GM21528 (cell line): ENCODE results near the gene TMEM175.
"Not testable (repeated sequence)": the region's sequence is repeated elsewhere in the genome, so short reads cannot be mapped to it uniquely, and the experiment has no call there.

Experiments
- ATAC-seq: cut with Tn5 transposase; IDR thresholded peaks from one replicate; pipeline ENCODE4 v1.9.1; 2021; ENCODE audit warnings: mild to moderate bottlenecking, moderate library complexity; ENCODE audit not compliant: unreplicated experiment, low FRiP score

The TMEM175 gene

DNA sequence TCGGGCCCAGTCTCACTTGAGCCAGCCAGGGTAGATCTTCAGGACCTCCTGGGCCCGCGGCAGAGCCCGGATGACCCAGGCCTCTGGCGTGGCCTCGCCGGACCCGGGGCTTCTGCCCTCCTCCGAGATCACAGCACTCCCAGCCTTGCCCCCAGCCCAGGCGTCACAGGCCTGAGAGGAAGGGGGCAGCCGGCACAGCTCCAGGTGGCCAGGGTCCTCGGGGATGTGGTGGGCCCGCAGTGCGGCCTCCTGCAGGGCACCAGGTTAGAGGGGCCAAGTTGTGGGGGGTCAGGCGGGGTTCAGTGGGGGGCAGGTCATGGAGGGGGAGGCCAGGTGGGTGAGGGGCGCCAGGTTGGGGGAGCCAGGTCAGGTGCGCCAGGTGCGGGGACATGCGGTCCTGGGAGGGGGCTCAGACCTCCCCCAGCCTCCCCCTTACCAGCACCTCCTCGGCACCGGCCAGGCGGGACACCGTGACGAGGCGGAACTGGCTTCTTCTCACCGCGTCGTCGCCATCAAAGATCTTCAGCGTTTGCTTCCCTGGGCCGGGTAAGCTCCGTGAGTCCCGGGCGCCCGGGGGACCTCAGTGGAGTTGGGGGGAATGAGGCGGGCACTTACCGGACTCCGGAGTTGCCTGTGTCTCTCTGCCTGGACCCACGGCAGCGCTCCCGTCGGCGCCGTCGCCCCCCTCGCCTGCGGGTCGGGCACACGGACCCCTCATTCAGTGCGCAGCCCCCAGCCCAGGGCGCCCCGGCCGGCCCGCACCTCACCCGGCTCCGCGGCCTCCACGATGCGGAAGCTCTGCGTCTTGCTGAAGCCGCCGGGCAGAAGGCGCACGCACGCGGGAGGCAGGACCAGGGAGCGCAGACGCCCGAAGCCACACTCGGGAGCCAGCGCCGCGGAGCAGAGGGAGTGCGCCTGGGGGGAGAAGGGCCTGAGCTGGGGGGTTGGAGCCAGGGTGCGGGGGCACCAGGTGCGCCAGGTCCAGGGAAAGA is 35.1 kb downstream of the TMEM175 start:
- no peak for ATAC-seq

GRCh38 chr4:968221-968620 is 36.0 kb downstream of the TMEM175 start:
- no peak for ATAC-seq

GRCh38 chr4:968621-969394 is 36.5 kb downstream of the TMEM175 start:
- no peak for ATAC-seq

GRCh38 chr4:970046-970745 is 37.9 kb downstream of the TMEM175 start:
- ATAC-seq = no peak

- no peak for ATAC-seq
Observed at GRCh38 chr4:970854-971520, 38.7 kb downstream of the TMEM175 start.

DNA sequence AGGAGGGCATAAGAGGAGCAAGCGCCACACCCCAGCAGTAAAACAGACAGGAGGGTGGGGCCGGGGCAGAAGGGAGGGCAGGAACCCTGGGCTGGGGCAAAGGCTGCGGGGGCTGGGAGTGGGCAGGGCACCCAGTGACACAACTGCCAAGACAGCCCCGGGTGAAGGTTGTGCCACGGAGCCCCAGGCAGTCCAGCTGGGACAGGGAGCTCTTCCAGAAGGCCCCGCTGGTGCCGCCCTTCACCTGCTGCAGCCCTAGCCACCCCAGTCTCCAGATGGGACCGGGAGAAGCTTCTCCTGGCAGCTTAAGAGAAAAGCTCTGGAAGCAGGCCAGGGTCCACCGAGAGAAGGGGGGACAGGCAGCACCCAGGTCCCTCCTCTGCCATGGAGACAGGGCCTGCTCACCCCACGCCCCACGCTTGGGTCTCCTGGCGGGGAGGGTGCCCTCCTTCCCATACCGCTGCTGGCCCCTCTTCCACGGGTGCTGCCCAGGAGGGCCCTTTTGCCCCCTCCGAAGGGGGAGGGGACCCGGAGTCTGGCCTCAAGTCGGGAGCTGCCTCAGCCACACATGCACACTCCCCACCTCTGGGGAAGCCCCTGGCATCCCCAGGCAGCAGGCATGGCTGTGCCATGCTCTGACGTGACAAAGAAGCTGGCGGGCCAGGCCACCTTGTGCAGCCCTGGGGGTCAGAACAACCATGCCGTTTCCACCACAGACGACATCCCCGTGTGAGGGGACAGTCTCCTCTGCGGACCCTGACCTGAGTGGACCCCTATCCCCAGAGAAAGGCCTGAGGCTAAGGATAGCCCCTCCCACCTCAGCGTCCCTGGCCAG is 39.6 kb downstream of the TMEM175 start:
- no peak for ATAC-seq

- peak; percentile 53 for ATAC-seq
Observed at GRCh38 chr4:972651-973424, 40.6 kb downstream of the TMEM175 start.

GRCh38 chr4:973431-974397 is 41.5 kb downstream of the TMEM175 start, which contains the start of gene DGKQ:
DGKQ (minus strand) TSS chr4:973569; CDS start chr4:973482, 87 bp downstream.
- ATAC-seq = peak; percentile 62

DNA sequence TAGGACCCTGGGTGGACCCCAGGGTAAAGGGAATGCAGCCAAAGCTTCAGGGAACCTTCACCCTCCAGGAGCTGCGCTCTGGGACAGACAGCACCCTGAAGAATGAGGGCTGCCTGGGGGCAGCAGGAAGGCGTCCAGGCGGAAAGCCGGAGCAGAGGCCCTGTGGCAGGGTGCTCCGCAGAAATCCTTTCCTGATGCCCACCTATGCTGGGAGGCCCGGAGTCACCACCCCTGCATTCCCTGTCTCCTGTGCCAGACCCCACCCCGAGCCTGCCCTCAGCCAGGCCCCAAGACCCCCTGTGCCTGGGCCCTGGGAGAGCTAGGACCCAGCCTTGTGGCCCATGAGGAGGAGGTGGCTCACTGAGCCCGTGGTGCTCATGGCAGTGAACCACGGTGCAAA is 42.4 kb downstream of the TMEM175 start:
- no peak for ATAC-seq

DNA sequence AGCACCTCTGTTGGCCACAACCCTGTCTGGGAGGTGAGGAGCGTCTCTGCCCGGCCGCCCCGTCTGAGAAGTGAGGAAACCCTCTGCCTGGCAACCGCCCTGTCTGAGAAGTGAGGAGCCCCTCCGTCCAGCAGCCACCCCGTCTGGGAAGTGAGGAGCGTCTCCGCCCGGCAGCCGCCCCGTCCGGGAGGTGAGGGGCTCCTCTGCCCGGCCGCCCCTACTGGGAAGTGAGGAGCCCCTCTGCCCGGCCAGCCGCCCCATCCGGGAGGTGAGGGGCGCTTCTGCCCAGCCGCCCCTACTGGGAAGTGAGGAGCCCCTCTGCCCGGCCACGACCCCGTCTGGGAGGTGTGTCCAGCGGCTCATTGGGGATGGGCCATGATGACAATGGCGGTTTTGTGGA is 43.8 kb downstream of the TMEM175 start:
- not testable (repeated sequence) for ATAC-seq

- no peak for ATAC-seq
Observed at GRCh38 chr4:978957-979701, 46.9 kb downstream of the TMEM175 start.

- no peak for ATAC-seq
Observed at GRCh38 chr4:982291-982690, 50.0 kb downstream of the TMEM175 start.

DNA sequence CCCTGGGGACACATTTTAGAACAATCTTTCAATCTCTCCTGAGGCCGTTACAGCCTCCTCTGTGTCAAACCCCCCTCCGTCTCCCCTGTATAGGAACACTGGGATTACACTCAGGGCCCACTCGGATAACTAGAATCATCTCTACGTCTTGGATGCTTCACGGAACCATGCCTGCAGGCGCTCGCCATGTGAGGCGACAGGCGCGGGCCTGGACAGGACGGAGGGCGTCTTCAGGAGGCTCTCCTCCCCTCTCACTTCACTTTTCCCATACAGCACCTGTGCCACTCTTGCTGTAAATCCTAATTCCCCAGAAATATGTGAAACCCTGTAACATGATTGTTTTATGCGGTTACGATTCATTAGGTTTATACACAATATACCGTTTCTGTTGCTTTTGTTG is 50.6 kb downstream of the TMEM175 start:
- ATAC-seq = no peak

DNA sequence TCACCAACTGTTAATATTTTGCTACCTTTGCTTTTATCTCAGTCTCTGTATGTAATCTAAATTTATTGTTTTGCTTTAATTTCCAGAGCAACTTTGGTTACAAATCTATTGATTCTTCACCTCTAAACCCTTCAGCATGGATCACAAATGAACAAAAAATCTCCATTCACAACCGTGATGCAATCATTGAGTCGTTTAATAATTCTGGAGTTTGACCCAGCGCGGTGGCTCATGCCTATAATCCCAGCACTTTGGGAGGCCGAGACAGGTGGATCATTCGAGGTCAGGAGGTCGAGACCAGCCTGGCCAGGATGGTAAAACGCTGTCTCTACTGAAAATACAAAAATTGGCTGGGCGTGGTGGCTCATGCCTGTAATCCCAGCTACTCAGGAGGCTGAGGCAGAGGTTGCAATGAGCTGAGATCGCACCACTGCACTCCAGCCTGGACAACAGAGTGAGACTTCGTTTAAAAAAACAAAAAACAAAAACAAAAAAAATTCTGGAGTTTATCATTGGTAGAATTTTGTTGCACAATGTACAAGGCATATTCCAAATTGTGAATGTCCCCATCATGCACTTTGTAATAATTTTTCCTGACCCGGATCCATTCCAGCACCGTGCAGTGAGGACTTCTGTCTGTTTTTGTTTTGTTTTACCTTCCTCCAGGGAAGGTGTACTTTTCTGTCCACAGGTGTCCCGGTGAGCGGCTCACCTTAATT is 52.2 kb downstream of the TMEM175 start:
- no peak for ATAC-seq

DNA sequence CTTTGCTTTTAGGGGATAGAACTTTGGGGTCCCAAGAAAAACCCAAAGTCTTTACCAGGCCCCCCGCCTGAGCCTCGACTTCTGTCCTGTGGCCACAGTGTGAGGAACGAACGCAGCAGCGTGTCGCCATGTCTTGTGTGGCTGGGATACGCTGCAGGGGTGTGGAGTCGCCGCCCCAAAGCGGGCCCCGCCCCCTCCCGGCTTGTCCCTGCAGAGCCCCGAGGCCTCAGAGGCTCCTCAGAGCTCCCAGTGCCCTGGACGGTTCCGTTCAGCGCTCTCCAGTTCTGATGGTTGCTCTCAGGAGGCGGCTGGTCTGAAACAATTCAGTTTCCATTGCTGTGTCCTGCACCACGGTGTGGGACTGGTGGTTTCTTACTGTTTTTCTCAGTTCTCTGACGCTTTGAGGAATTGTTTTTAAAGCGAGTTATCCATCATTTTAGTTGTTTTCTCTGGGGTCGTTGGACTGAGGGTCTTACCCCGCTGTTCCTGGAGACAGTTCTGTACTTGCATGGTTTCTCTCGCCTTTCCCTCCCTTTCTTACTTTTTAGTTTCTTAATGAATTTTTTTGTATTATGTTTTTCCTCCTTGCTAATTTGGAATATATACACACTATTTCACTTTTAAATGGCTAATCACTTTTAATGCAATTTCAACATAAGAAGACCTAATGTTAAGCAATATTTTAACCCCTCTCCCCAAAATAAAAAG is 53.0 kb downstream of the TMEM175 start:
- ATAC-seq = no peak
